HCT116 (cell line): ENCODE measurements around the gene TMEM62. TPM values are rescaled to one million over a fixed set of nuclear protein-coding genes. Genes with fewer than 3 reads are reported as not detected.

ENCODE experiments used
- ATAC-seq: fragments of 200-7000 bp; cut with Tn5 transposase; 2 replicates; pipeline ENCODE4 v1.9.1; 2020; ENCODE audit warnings: mild to moderate bottlenecking, moderate library complexity
- BruUV-seq: library from RNA; stranded (reverse); fragments of 400-500 nt; replicated peaks from 2 replicates; lab custom pipeline; 2021; lab: Mats Ljungman, UMichigan
- CTCF ChIA-PET: fragments of 300-600 bp; sonication (Branson Sonifier 250); formaldehyde crosslinking; loops from one replicate; lab custom pipeline; 2021; ENCODE audit warnings: antibody characterized with exemption; lab: Charles Lee
- POLR2A ChIA-PET: fragments of 300-600, 350-600 bp; sonication (Branson Sonifier 250); formaldehyde crosslinking; loops from one replicate; lab custom pipeline; 2021; ENCODE audit warnings: antibody characterized with exemption; lab: Charles Lee
- RAD21 ChIA-PET, 2 experiments: fragments of 300-600 bp; sonication (Branson Sonifier 250); formaldehyde crosslinking; loops; one replicate each; lab custom pipeline; 2023; ENCODE audit warnings: low total read pairs in 2 of 2; ENCODE audit not compliant: uncharacterized antibody in 2 of 2, unreplicated experiment in 2 of 2, low non-redundant PET in 1 of 2; lab: Charles Lee
- DNase-seq: peaks from one replicate; pipeline ENCODE4 v3.0.0-alpha.2; 2010; ENCODE audit warnings: low read depth, low spot score
- H2AFZ ChIP-seq: fragments of 200-600 bp; shearing (Covaris generic), sonication (generic); 2 replicates; pipeline ENCODE4 v1.6.1; 2017; ENCODE audit warnings: low read depth, mixed run types, mixed read lengths, antibody characterized with exemption, low read length; ENCODE audit not compliant: poor library complexity, severe bottlenecking
- H3K27ac ChIP-seq: 2 replicates; pipeline ENCODE4 v1.5.1; 2012; ENCODE audit warnings: low read depth, low read length
- H3K27me3 ChIP-seq: fragments of 200-600 bp; sonication (generic); 2 replicates; pipeline ENCODE4 v1.6.1; 2016; ENCODE audit warnings: mixed run types, low read length, mixed read lengths; ENCODE audit not compliant: insufficient read depth
- H3K36me3 ChIP-seq, 2 experiments: fragments of 200-500 bp in 1 of 2; fragments of 200-600 bp in 1 of 2; sonication (Bioruptor generic) in 1 of 2; sonication (generic) in 1 of 2; 2 replicates each; pipeline versions ENCODE4 v1.5.1 to v1.6.1; 2014 to 2016; ENCODE audit warnings: low read length in 2 of 2, inconsistent platforms in 1 of 2, mixed read lengths in 1 of 2, mixed run types in 1 of 2; ENCODE audit not compliant: insufficient read depth in 2 of 2, control insufficient read depth in 1 of 2
- H3K4me1 ChIP-seq, 2 experiments: fragments of 200-600 bp in 1 of 2; sonication (generic) in 1 of 2; 2 replicates each; pipeline versions ENCODE4 v1.5.1 to v1.6.1; 2012 to 2017; ENCODE audit warnings: low read length in 2 of 2, inconsistent platforms in 1 of 2, mild to moderate bottlenecking in 1 of 2, mixed read lengths in 1 of 2, mixed run types in 1 of 2, moderate library complexity in 1 of 2; ENCODE audit not compliant: insufficient read depth in 2 of 2, control insufficient read depth in 1 of 2
- H3K4me2 ChIP-seq: fragments of 200-600 bp; sonication (generic); 2 replicates; pipeline ENCODE4 v1.6.1; 2017; ENCODE audit warnings: mixed run types, low read length, mixed read lengths
- H3K4me3 ChIP-seq, 2 experiments: fragments of 200-600 bp in 1 of 2; sonication (generic) in 1 of 2; replicated peaks in 1 of 2; 2 replicates each; pipeline ENCODE4 v1.5.1; 2011 to 2016; ENCODE audit warnings: low read length in 2 of 2, control low read depth in 1 of 2, low read depth in 1 of 2, mild to moderate bottlenecking in 1 of 2, mixed read lengths in 1 of 2, mixed run types in 1 of 2
- H3K79me2 ChIP-seq: fragments of 200-600 bp; sonication (generic); 2 replicates; pipeline ENCODE4 v1.6.1; 2017; ENCODE audit warnings: mild to moderate bottlenecking, mixed run types, low read length, moderate library complexity, mixed read lengths; ENCODE audit not compliant: insufficient read depth
- H3K9ac ChIP-seq: fragments of 200-600 bp; sonication (generic); 2 replicates; pipeline ENCODE4 v1.6.1; 2016; ENCODE audit warnings: low read length, mixed read lengths
- H3K9me2 ChIP-seq: fragments of 200-600 bp; sonication (generic), shearing (Covaris generic); 2 replicates; pipeline ENCODE4 v1.6.1; 2017; ENCODE audit warnings: mixed run types, mild to moderate bottlenecking, moderate library complexity; ENCODE audit not compliant: insufficient read depth
- H3K9me3 ChIP-seq, 2 experiments: fragments of 200-500 bp in 1 of 2; fragments of 200-600 bp in 1 of 2; sonication (Bioruptor generic) in 1 of 2; sonication (generic) in 1 of 2; 2 replicates each; pipeline ENCODE4 v1.6.1; 2014 to 2017; ENCODE audit warnings: low read length in 2 of 2, mixed read lengths in 2 of 2, inconsistent platforms in 1 of 2, low read depth in 1 of 2, mild to moderate bottlenecking in 1 of 2, mixed run types in 1 of 2, moderate library complexity in 1 of 2; ENCODE audit not compliant: control insufficient read depth in 1 of 2, insufficient read depth in 1 of 2
- H4K20me1 ChIP-seq: fragments of 200-600 bp; sonication (generic), shearing (Covaris generic); 2 replicates; pipeline ENCODE4 v1.6.1; 2017; ENCODE audit warnings: mixed run types, mild to moderate bottlenecking, moderate library complexity; ENCODE audit not compliant: insufficient read depth
- CTCF ChIP-seq, 3 experiments: fragments of 200-600 bp in 1 of 3; sonication (generic) in 1 of 3; IDR thresholded peaks in 2 of 3; conservative IDR thresholded peaks in 1 of 3; 2 replicates each; pipeline ENCODE4 v1.5.1; 2012 to 2017; ENCODE audit warnings: low read depth in 2 of 3, low read length in 2 of 3, antibody characterized with exemption in 1 of 3, borderline replicate concordance in 1 of 3, control low read depth in 1 of 3, mild to moderate bottlenecking in 1 of 3, mixed read lengths in 1 of 3, mixed run types in 1 of 3, moderate library complexity in 1 of 3; ENCODE audit not compliant: insufficient read depth in 1 of 3
- ELF1 ChIP-seq: IDR thresholded peaks from 2 replicates; pipeline ENCODE4 v1.6.1; 2012; ENCODE audit warnings: low read depth, borderline replicate concordance
- FOSL1 ChIP-seq: IDR thresholded peaks from 2 replicates; pipeline ENCODE4 v1.6.1; 2012; ENCODE audit warnings: low read depth
- RAD21 ChIP-seq: IDR thresholded peaks from 2 replicates; pipeline ENCODE4 v1.6.1; 2012; ENCODE audit warnings: low read depth, mild to moderate bottlenecking
- SP1 ChIP-seq: IDR thresholded peaks from 2 replicates; pipeline ENCODE4 v1.6.1; 2012; ENCODE audit warnings: low read depth
- ZBTB33 ChIP-seq: IDR thresholded peaks from 2 replicates; pipeline ENCODE4 v1.6.1; 2011; ENCODE audit warnings: mild to moderate bottlenecking, low read length, moderate library complexity; ENCODE audit not compliant: insufficient replicate concordance; ENCODE audit errors: extremely low read depth
- intact Hi-C: fragments of 100-400 bp; cut with micrococcal nuclease; formaldehyde crosslinking; loops from 2 replicates; pipeline ENCODE4 v1.10.0; 2022
- total RNA-seq: library from RNA; stranded (reverse); gene quantifications from one replicate; pipeline ENCODE4 v1.2.1, GENCODE V29; 2021; ENCODE audit not compliant: unreplicated experiment

Gene TMEM62
- total RNA-seq, 1 experiment from 2014 or later = 8.8 TPM

GRCh38 chr15:43219929-43220928 lies 86.8 kb downstream of the TMEM62 start:
- no peak for DNase-seq

More at GRCh38 chr15:43219929-43220928, 86.8 kb downstream of the TMEM62 start:
- Histone ChIP-seq H3K4me1 (peaks cover 0 to 3% of the 10 kb centered on the region in 2 experiments; a peak in 1 of 4 replicates), H3K27me3 (no peaks in the 10 kb centered on the region), H3K9ac (no peak overlapping the region), H4K20me1 (no peaks in the 10 kb centered on the region), H3K4me3 (no peak overlapping the region), H3K9me2 (no peaks in the 10 kb centered on the region), H3K9me3 (no peaks in the 10 kb centered on the region), H2AFZ (no peak overlapping the region), H3K36me3 (no peaks in the 10 kb centered on the region), H3K27ac (no peak overlapping the region), H3K79me2 (no peaks in the 10 kb centered on the region), H3K4me2 (no peak overlapping the region)
- CTCF ChIA-PET = no interaction called here
- RAD21 ChIA-PET = no interaction called here
- intact Hi-C loops = no loop called here
- POLR2A ChIA-PET = no interaction called here
- no peak for TF ChIP-seq ZBTB33
- no peak for TF ChIP-seq SP1
- no peak for TF ChIP-seq FOSL1
- TF ChIP-seq ELF1 = no peak
- TF ChIP-seq CTCF (IDR thresholded peaks at IDR 0.05 in 2 of 3, conservative IDR thresholded peaks at IDR 0.05 in 1 of 3; ENCODE audit: borderline replicate concordance in 1 of 3, insufficient read depth in 1 of 3, low read depth in 2 of 3, low read length in 2 of 3) = no peak
- no peak for TF ChIP-seq RAD21
- no TSS peak for BruUV-seq
- no peak for ATAC-seq
